HepG2 (cell line): ENCODE results near the gene ZNF429. TPM values are rescaled to one million over a fixed set of nuclear protein-coding genes. Genes with fewer than 3 reads are reported as not detected.

Experiments
- ATF2 ChIP-seq: sonication (generic); formaldehyde crosslinking; IDR thresholded peaks from 2 replicates; pipeline ENCODE4 v1.4.0; 2020; ENCODE audit warnings: missing genetic modification reagents
- ELK4 ChIP-seq: sonication (generic); formaldehyde crosslinking; IDR thresholded peaks from 2 replicates; pipeline ENCODE4 v1.9.0; 2021; ENCODE audit warnings: missing genetic modification reagents, borderline replicate concordance
- ERF ChIP-seq: IDR thresholded peaks from 2 replicates; pipeline ENCODE4 v1.6.1; 2018; ENCODE audit warnings: missing biosample characterization, missing genetic modification reagents
- GPN1 ChIP-seq: sonication (generic); formaldehyde crosslinking; IDR thresholded peaks from 2 replicates; pipeline ENCODE4 v1.5.1; 2020; ENCODE audit warnings: missing genetic modification reagents, borderline replicate concordance
- HMG20B ChIP-seq: conservative IDR thresholded peaks from 2 replicates; pipeline ENCODE4 v1.6.1; 2016; ENCODE audit warnings: missing genetic modification reagents, missing compliant biosample characterization
- HNF1A ChIP-seq, 2 experiments: sonication (generic) in 1 of 2; formaldehyde crosslinking in 1 of 2; IDR thresholded peaks; 2 replicates each; pipeline versions ENCODE4 v1.4.0 to v1.6.1; 2016 to 2020; ENCODE audit warnings: borderline replicate concordance in 1 of 2, low read depth in 1 of 2, mild to moderate bottlenecking in 1 of 2, missing genetic modification reagents in 1 of 2
- KDM6A ChIP-seq: IDR thresholded peaks from 2 replicates; pipeline ENCODE4 v1.6.1; 2016; ENCODE audit warnings: low read depth
- POLR2G ChIP-seq: fragments of 200-400 bp; formaldehyde crosslinking; IDR thresholded peaks from 2 replicates; pipeline ENCODE4 v1.6.1; 2018; ENCODE audit warnings: mild to moderate bottlenecking, low read depth, low read length, moderate library complexity
- ZBTB10 ChIP-seq: sonication (generic); formaldehyde crosslinking; IDR thresholded peaks from 2 replicates; pipeline ENCODE4 v1.4.0; 2020; ENCODE audit warnings: missing genetic modification reagents, borderline replicate concordance
- ZKSCAN5 ChIP-seq: sonication (generic); formaldehyde crosslinking; IDR thresholded peaks from 2 replicates; pipeline ENCODE4 v1.5.1; 2020; ENCODE audit warnings: mild to moderate bottlenecking, missing genetic modification reagents
- ZNF296 ChIP-seq: sonication (generic); formaldehyde crosslinking; conservative IDR thresholded peaks from 2 replicates; pipeline ENCODE4 v1.5.0; 2020; ENCODE audit warnings: mild to moderate bottlenecking, missing genetic modification reagents
- ZNF451 ChIP-seq: sonication (generic); formaldehyde crosslinking; IDR thresholded peaks from 2 replicates; pipeline ENCODE4 v1.5.0; 2020; ENCODE audit warnings: mild to moderate bottlenecking, missing genetic modification reagents
- ZSCAN22 ChIP-seq: sonication (generic); formaldehyde crosslinking; IDR thresholded peaks from 2 replicates; pipeline ENCODE4 v1.4.0; 2020; ENCODE audit warnings: mild to moderate bottlenecking, missing genetic modification reagents
- polyA plus RNA-seq, 8 experiments: library from polyadenylated mRNA; depleted of rRNA in 3 of 8; stranded (reverse) in 7 of 8; unstranded in 1 of 8; fragments of >200 nt; fragmentation: Illumina TruSeq in 4 of 8; extraction: Trizol in 4 of 8; gene quantifications; 2 replicates each; pipeline versions ENCODE4 v1.2.1 to v1.2.3, GENCODE V29; 2011 to 2016; ENCODE audit warnings: low read depth in 4 of 8, missing spikeins in 1 of 8, mixed read lengths in 1 of 8; ENCODE audit not compliant: insufficient read depth in 1 of 8
- total RNA-seq, 5 experiments: library from RNA; depleted of rRNA; stranded (reverse); fragments of >200 nt; fragmentation: Illumina TruSeq; extraction: Trizol; gene quantifications; 2 replicates each; pipeline ENCODE4 v1.2.3, GENCODE V29; 2016; ENCODE audit warnings: low read depth in 1 of 5

The ZNF429 gene
- total and polyA plus RNA-seq, 2 of the 13 experiments (the other 11 are each of a cell fraction or from before 2014, with no cell fraction given): 3.3 to 3.4 TPM

GRCh38 chr19:21505459-21506451 lies at the start of gene ZNF429 (continued):
- no peak for TF ChIP-seq HNF1A (IDR thresholded peaks at IDR 0.05; ENCODE audit: low read depth)
- TF ChIP-seq HNF1A (CRISPR knock-in tag; IDR thresholded peaks at IDR 0.05; ENCODE audit: borderline replicate concordance): no peak
- TF ChIP-seq ZNF296 (CRISPR knock-in tag): no peak
- TF ChIP-seq HMG20B (CRISPR knock-in tag): no peak
- no peak for TF ChIP-seq GPN1 (CRISPR knock-in tag)
- TF ChIP-seq POLR2G: peak; percentile 77
- no peak for TF ChIP-seq ZKSCAN5 (CRISPR knock-in tag)
- TF ChIP-seq KDM6A: no peak
- no peak for TF ChIP-seq ELK4 (CRISPR knock-in tag)
- TF ChIP-seq ERF (CRISPR knock-in tag): no peak
- TF ChIP-seq ZNF451 (CRISPR knock-in tag): no peak
- TF ChIP-seq ZSCAN22 (CRISPR knock-in tag): no peak
- TF ChIP-seq ZBTB10: no peak
- no peak for TF ChIP-seq ATF2 (CRISPR knock-in tag)
